Breast epithelium (tissue), 3 donors: ENCODE results near the gene ECHS1.

Source experiments
- CTCF ChIP-seq, 3 donors: fragments of 450-650 bp; IDR thresholded peaks; one replicate each; pipeline ENCODE4 v1.5.1; 2016 to 2017; ENCODE audit warnings: antibody characterized with exemption in 3 of 3, mild to moderate bottlenecking in 3 of 3, moderate library complexity in 3 of 3
- POLR2A ChIP-seq: fragments of 450-650 bp; IDR thresholded peaks from one replicate; pipeline ENCODE4 v1.6.1; 2016; ENCODE audit warnings: antibody characterized with exemption, mild to moderate bottlenecking, moderate library complexity

DNA sequence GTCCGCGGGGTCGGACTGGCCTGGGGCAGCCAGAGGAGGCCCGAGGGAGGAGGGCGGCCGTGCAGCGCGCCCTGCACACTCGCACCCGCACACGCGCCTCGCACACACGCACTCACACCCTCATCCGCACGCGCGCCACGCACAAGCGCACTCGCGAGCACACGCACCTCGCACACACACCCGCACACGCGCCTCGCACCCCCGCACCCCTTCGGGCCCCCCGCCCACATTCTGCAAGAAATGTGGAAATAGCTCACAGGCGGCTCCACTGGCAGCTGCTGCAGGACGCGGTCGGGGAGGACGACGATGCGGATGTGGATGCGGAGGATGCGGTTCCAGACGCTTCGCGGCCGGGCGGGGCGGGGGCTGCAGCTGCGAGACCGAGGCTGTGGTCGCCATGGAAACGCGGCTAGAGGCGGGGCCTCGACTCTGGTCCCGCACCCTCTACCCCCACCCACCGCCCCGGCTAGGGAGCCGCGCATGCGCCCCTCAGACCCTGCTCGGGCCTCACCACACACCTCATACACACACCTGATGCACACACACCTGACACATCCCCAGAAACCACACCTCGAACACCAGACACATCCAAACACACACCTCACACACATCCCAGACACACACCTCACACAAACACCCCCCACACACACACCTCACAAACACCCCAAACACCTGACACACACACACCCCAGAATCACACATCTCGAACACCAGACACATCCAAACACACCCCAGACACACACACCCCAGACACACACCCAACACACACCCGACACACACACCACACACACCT lies 36.4 kb downstream of the ECHS1 start, which contains the start of gene CALY:
- no peak for TF ChIP-seq POLR2A
- TF ChIP-seq CTCF (IDR thresholded peaks at IDR 0.05) = no peak
